HG02588 (cell line): ENCODE data around the gene SNIP1.
"Not testable (repeated sequence)": the region's sequence is repeated elsewhere in the genome, so short reads cannot be mapped to it uniquely, and the experiment has no call there.

Source experiments
- ATAC-seq: cut with Tn5 transposase; IDR thresholded peaks from one replicate; pipeline ENCODE4 v1.9.1; 2021; ENCODE audit warnings: mild to moderate bottlenecking, moderate library complexity; ENCODE audit not compliant: unreplicated experiment

The SNIP1 gene, protein sequence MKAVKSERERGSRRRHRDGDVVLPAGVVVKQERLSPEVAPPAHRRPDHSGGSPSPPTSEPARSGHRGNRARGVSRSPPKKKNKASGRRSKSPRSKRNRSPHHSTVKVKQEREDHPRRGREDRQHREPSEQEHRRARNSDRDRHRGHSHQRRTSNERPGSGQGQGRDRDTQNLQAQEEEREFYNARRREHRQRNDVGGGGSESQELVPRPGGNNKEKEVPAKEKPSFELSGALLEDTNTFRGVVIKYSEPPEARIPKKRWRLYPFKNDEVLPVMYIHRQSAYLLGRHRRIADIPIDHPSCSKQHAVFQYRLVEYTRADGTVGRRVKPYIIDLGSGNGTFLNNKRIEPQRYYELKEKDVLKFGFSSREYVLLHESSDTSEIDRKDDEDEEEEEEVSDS

GRCh38 chr1:37553927-37554808, at the start of gene SNIP1:
TSS of gene SNIP1 (minus strand) at chr1:37554293. CDS start at chr1:37554229, 64 bp downstream.
- ATAC-seq = peak; percentile 76

DNA sequence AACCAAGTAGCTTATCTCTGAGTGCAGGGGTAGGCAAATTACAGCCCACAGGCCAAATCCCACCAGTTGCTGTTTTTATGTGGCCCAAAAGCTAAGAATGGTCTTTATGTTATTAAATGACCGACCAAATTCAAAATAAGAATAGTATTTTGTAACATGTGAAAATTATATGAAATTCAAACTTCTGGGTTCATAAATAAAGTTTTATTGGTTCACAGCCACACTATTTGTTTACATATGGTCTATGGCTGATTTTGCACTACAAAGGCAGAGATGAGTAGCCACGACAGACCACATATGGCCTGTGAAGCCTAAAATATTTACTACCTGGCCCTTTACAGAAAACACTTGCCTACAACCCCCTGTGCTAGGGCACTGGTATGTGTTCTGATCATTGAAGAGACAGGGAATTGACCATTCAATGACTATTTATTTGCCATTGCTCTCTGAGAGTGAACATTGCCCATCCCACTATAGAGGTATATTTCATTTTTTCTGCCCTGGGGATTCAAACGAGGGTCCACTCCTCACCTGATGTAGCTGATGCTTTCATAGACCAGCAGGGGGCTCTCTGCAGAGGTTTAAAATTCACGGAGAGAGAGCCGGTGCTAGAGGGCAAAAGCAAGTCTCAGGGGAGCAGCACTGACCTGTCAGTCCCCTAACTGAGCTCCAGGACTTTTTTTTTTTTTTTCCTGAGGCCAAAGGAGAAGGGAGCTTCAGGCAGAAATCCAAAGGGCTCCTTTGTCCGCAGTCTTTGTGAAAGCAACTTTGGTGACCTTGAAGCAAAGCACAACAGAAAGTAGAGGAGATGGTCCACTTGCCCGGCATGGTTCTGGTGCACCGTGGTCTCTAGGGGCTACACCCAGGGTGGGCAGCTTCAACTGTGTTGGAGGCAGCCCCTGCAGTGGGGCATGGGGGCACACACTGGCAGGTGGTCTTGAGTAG, 48.9 kb upstream of the SNIP1 start:
- no peak for ATAC-seq

DNA sequence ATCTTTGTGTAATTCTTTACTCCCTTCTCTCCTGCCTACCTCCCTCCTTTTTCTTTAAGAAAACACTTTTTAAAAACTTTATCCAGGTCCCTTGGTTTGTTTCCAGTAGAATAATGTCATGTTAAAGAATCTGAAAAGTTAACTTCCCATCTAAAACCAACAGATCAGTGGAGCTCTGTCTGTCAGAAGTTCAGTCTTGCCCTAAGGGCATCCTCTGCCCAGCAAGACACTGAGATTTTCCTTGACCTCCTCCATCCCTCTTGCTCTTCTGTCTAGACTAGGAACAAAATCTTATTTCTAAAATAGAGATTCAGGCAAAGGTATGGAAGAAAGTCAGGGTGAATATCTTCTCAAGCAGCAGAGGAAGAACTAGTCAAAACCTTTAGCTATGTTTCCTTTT, 47.3 kb upstream of the SNIP1 start:
- no peak for ATAC-seq

GRCh38 chr1:37599940-37600339, 45.8 kb upstream of the SNIP1 start:
- no peak for ATAC-seq

DNA sequence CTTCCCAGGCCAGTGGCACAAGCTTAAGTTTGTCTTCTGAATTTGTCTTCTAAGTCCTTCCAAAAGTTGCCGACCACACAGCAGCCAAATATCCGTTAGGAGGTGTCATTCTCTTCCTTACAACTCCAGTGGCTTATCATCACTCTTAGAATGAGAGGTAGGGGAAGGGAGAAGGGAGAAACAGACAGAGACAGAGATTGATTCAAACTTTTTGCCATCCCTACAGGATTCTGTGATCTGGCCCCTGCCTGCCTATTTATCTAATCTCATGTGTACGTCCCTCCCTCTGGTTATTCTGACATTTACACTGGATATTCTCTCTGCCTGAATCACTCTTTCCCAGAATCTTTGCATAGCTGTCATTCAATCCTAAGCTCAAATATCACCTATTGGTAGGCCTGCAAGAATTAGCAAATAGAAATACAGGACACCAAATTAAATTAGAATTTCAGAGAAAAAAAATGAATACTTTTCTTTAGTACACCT, 42.1 kb upstream of the SNIP1 start:
- ATAC-seq = no peak

DNA sequence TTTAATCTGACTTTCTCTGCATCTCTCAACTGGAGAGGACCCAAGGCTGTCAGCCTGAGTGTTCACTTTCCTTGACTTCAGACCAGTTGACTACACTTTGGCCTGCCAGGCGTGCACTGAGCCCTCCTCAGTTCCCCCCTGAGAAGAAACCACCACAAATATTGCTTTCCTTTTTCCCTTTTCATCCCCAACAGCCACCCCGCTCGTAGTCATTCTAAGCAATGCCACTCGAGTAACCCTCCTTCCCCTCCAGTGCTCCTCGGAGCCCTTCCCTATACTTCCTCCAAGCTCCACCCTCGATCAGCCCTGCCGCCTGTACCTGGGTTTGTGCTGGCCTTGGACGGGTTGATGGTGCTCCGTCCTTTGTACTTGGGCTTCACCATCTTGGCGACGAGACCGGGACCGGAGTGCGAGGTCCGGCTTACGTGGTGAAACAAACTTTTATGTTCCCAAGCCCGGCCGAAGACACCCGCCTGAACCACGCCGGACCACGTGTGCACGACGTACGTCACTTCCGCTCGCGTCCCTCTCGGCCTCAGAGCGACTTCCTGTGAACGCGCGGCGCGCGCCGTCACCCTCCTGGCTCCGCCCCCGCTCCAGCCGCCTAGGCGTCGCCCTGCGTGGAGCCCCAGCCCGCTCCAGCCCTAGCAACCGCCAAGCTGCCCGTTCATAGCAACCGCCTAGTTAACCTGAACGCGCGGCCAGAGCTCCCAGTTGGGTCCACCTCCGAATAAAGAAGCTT, 41.5 kb upstream of the SNIP1 start, which contains the start of gene GNL2:
Gene GNL2 (minus strand): TSS at position 498 of the 742 bp plus-strand sequence. CDS start 115 bp downstream, at position 383.
- peak; percentile 97 for ATAC-seq

- no peak for ATAC-seq
These were observed 39.6 kb upstream of the SNIP1 start for GRCh38 chr1:37593726-37594125.

DNA sequence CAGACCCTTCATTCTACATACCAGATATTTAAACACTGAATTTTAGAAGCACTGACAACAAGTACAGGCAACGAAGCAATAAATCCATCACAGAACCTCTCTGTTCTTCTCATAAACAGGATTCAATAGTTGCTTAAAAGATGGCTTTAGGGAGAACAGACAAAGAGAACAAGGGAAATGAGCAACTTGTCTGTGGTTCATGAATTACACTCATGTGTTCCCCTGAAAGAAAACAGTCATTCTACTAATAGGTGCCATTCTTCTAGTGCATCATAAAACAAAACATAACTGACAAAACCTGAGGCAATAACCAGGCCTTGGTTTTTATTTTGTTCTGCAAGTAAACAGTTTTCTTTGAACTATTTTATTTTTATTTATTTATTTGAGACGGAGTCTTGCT, 34.8 kb upstream of the SNIP1 start:
- no peak for ATAC-seq

- not testable (repeated sequence) for ATAC-seq
These were observed 30.5 kb upstream of the SNIP1 start for GRCh38 chr1:37584544-37584943.

- ATAC-seq = no peak
These were observed 21.6 kb upstream of the SNIP1 start for GRCh38 chr1:37575692-37576091.

DNA sequence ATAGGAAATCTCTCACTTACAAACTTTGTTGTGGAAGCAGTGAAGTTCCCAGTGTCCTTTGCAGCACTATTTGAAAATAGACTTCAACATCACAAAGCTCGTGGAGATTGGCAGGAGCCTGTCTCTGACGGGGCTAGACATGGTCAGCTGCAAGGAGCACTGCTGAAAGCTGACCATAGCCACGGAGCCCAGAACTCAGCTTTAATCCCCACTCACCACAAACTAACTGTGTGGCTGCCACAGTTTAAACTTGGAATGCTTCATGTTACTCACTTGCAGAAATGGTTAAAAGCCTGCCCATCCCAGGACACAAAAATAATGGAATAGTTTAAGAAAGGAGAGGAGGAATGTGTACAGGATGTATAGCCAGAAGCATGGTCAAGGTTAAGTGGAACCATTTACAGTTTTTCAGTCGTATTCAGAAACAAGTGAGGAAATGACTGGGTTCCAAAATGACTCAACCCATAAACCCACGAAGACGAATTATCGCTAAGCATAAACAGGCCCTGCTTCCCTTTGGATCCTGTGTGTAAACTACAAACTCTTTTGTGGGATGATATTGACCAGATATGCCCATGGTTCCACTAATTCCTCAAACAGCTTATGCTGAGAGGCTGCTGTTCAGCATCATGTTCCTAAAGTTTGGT, 20.9 kb upstream of the SNIP1 start:
- ATAC-seq = no peak

GRCh38 chr1:37570528-37571334, 16.6 kb upstream of the SNIP1 start:
- ATAC-seq = no peak

GRCh38 chr1:37567023-37567422, 12.9 kb upstream of the SNIP1 start:
- no peak for ATAC-seq

- no peak for ATAC-seq
These were observed 10.8 kb upstream of the SNIP1 start for GRCh38 chr1:37564892-37565291.

DNA sequence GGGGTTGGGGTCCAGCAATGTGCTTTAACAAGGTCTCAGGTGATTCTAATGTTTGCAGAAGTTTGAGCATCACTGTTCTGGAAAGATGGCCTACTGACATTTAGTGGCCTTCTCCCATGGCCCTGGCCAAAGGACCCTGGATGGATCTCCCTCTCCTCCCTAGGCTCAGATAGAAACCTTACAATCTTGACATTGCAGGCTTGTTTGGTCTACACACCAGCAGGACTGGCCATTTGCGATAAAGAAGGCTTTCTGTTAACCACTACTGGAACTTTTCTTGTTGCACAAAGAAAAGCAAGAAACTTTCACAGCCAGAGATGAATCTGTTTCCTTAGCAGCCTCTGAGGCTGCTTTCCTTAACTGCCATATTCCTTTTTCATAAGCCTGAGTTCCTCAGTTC, 8.9 kb upstream of the SNIP1 start:
- ATAC-seq = no peak

DNA sequence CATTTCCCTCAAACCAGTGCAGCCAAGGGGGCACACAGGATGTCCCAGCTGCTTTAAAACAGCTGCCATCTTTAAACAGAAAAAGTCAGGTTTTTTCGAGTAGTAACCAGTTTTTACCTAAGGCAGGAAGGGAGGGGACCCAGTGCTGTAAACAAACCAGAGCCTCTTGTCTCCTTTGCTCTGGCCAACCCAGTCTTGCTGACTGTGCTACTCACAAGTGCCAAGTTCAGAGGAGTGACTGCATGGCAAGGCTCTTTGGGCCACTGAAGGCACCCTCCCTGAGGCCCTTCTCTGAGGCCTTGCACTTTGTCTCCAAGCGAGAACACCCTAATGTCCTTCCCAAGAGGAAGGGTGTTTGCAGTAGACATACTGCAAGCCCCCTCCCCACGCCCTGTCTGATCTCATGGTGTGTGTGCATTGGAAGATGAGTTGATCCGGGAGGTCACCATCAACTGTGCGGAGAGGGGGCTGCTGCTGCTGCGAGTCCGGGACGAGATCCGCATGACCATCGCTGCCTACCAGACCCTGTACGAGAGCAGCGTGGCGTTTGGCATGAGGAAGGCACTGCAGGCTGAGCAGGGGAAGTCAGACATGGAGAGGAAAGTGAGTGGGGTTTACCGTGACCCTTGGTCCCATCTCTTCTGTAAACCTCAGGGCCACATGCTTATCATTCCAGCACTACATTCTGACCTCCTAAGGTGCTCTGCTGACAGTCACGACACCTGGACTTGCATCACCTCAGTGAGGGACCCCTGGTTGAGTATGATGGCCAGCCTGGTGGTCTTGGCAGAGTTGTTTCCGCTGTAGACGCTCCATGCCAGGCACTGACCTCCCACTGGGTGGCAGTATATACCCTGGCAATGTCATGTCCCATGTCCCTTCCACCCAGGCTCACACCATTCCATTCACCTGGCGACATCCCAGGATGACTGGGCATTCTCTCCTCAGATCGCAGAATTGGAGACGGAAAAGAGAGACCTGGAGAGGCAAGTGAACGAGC, 7.3 kb upstream of the SNIP1 start:
- ATAC-seq = no peak

- no peak for ATAC-seq
These were observed 6.5 kb upstream of the SNIP1 start for GRCh38 chr1:37560401-37561132.
